HepG2 (cell line): ENCODE measurements around the gene MX2. TPM values are rescaled to one million over a fixed set of nuclear protein-coding genes. Genes with fewer than 3 reads are reported as not detected.
A peak's percentile ranks its signal among the peaks of the same experiment; 100 is the strongest.

ENCODE experiments used
- CHD2 ChIP-seq: IDR thresholded peaks from 2 replicates; pipeline ENCODE4 v1.6.1; 2011; ENCODE audit warnings: low read depth, low read length, improper control_type of control experiment
- HNRNPLL ChIP-seq: fragments of 200-400 bp; formaldehyde crosslinking; IDR thresholded peaks from 2 replicates; pipeline ENCODE4 v1.6.1; 2017; ENCODE audit warnings: mild to moderate bottlenecking, low read depth, low read length; ENCODE audit not compliant: poor library complexity, severe bottlenecking
- HOXA7 ChIP-seq: sonication (generic); formaldehyde crosslinking; IDR thresholded peaks from 2 replicates; pipeline ENCODE4 v1.8.1; 2022; ENCODE audit warnings: mild to moderate bottlenecking, missing genetic modification reagents, moderate library complexity
- PRMT3 ChIP-seq: sonication (generic); formaldehyde crosslinking; IDR thresholded peaks from 2 replicates; pipeline ENCODE4 v1.8.1; 2022; ENCODE audit warnings: low read depth, mild to moderate bottlenecking, moderate library complexity, missing genetic modification reagents, borderline replicate concordance
- RBFOX2 ChIP-seq: fragments of 200-400 bp; formaldehyde crosslinking; IDR thresholded peaks from 2 replicates; pipeline ENCODE4 v1.6.1; 2017; ENCODE audit warnings: low read depth, mild to moderate bottlenecking, low read length
- WIZ ChIP-seq: sonication (generic); formaldehyde crosslinking; IDR thresholded peaks from 2 replicates; pipeline ENCODE4 v1.5.1; 2020; ENCODE audit warnings: mild to moderate bottlenecking, missing genetic modification reagents
- ZFX ChIP-seq: sonication (generic); formaldehyde crosslinking; IDR thresholded peaks from 2 replicates; pipeline ENCODE4 v1.4.0; 2020; ENCODE audit warnings: mild to moderate bottlenecking, low read depth, missing genetic modification reagents, moderate library complexity
- polyA plus RNA-seq, 8 experiments: library from polyadenylated mRNA; depleted of rRNA in 3 of 8; stranded (reverse) in 7 of 8; unstranded in 1 of 8; fragments of >200 nt; fragmentation: Illumina TruSeq in 4 of 8; extraction: Trizol in 4 of 8; gene quantifications; 2 replicates each; pipeline versions ENCODE4 v1.2.1 to v1.2.3, GENCODE V29; 2011 to 2016; ENCODE audit warnings: low read depth in 4 of 8, missing spikeins in 1 of 8, mixed read lengths in 1 of 8; ENCODE audit not compliant: insufficient read depth in 1 of 8
- total RNA-seq, 5 experiments: library from RNA; depleted of rRNA; stranded (reverse); fragments of >200 nt; fragmentation: Illumina TruSeq; extraction: Trizol; gene quantifications; 2 replicates each; pipeline ENCODE4 v1.2.3, GENCODE V29; 2016; ENCODE audit warnings: low read depth in 1 of 5
- TF ChIP-seq, protein P1 (sequence below): sonication (generic); formaldehyde crosslinking; IDR thresholded peaks from 2 replicates; pipeline ENCODE4 v1.5.0; 2020; ENCODE audit warnings: mild to moderate bottlenecking, missing genetic modification reagents, borderline replicate concordance
- TF ChIP-seq, protein P2 (sequence below): sonication (generic); formaldehyde crosslinking; conservative IDR thresholded peaks from 2 replicates; pipeline ENCODE4 v1.4.0; 2020; ENCODE audit warnings: missing genetic modification reagents

Gene MX2
- total and polyA plus RNA-seq, 2 of the 13 experiments (the other 11 are each of a cell fraction or from before 2014, with no cell fraction given) = 24.0 to 35.7 TPM

DNA sequence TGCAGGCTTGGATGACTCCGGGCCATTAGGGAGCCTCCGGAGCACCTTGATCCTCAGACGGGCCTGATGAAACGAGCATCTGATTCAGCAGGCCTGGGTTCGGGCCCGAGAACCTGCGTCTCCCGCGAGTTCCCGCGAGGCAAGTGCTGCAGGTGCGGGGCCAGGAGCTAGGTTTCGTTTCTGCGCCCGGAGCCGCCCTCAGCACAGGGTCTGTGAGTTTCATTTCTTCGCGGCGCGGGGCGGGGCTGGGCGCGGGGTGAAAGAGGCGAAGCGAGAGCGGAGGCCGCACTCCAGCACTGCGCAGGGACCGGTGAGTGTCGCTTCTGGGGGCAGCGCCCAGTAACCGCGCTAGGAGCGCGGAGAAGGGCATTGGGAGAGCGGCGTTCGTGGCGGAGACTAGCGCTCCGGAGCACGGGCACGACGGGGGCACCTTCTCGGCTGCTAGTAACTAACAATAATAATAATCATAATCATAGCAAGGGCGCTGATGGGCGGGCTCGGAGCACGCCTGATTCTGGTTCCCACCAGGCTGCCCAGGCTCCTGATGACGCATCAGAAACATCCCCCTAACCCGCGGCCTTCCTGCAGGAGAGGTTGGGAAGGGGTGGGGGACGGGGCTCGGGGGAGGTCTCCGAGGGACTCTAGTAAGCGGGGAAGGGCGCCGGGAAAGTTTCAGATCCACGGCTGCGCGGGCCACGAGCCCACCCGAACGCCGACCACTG lies 64.3 kb downstream of the MX2 start, which contains the start of gene MX1 (continued):
- TF ChIP-seq, protein P1, sequence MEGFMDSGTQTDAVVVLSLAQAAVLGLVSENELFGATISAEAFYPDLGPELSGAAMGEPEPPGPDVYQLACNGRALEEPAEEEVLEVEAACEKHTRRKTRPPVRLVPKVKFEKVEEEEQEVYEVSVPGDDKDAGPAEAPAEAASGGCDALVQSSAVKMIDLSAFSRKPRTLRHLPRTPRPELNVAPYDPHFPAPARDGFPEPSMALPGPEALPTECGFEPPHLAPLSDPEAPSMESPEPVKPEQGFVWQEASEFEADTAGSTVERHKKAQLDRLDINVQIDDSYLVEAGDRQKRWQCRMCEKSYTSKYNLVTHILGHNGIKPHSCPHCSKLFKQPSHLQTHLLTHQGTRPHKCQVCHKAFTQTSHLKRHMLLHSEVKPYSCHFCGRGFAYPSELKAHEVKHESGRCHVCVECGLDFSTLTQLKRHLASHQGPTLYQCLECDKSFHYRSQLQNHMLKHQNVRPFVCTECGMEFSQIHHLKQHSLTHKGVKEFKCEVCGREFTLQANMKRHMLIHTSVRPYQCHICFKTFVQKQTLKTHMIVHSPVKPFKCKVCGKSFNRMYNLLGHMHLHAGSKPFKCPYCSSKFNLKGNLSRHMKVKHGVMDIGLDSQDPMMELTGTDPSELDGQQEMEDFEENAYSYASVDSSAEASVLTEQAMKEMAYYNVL (CRISPR knock-in tag) = no peak
- no peak for TF ChIP-seq PRMT3
- TF ChIP-seq RBFOX2 = peak; percentile 52
- peak; percentile 39; the same call in 1 of the 2 replicates for TF ChIP-seq ZFX (CRISPR knock-in tag)
- TF ChIP-seq, protein P2, sequence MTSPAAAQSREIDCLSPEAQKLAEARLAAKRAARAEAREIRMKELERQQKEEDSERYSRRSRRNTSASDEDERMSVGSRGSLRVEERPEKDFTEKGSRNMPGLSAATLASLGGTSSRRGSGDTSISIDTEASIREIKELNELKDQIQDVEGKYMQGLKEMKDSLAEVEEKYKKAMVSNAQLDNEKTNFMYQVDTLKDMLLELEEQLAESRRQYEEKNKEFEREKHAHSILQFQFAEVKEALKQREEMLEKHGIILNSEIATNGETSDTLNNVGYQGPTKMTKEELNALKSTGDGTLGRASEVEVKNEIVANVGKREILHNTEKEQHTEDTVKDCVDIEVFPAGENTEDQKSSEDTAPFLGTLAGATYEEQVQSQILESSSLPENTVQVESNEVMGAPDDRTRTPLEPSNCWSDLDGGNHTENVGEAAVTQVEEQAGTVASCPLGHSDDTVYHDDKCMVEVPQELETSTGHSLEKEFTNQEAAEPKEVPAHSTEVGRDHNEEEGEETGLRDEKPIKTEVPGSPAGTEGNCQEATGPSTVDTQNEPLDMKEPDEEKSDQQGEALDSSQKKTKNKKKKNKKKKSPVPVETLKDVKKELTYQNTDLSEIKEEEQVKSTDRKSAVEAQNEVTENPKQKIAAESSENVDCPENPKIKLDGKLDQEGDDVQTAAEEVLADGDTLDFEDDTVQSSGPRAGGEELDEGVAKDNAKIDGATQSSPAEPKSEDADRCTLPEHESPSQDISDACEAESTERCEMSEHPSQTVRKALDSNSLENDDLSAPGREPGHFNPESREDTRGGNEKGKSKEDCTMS (CRISPR knock-in tag) = no peak
- TF ChIP-seq HOXA7 (CRISPR knock-in tag) = no peak
- TF ChIP-seq WIZ (CRISPR knock-in tag) = no peak
- TF ChIP-seq HNRNPLL = peak; percentile 84
- peak; percentile 80 for TF ChIP-seq CHD2
- TF ChIP-seq, all 625 proteins: peak for 10
